ENCODE measurements around the gene PIGV.

- TF ChIP-seq CTCF (optimal IDR thresholded peaks at IDR 0.05 in 1 of 3, IDR thresholded peaks at IDR 0.05 in 1 of 3, conservative IDR thresholded peaks at IDR 0.05 in 1 of 3; ENCODE audit: extremely low read depth in 1 of 3, insufficient read depth in 2 of 3, low read length in 3 of 3) (no peak), EZH2 (IDR thresholded peaks at IDR 0.05; ENCODE audit: low read length) (no peak)
Observed at GRCh38 chr1:26797627-26798026, 9.9 kb downstream of the PIGV start.
